Stimulated activated CD8-positive, alpha-beta memory T cell treated with anti-CD3 and anti-CD28 coated beads, Interleukin-7, amount 100 ng/mL, for 4 hours (primary cell): Measurements from ENCODE around the gene TBC1D22A.

Experiments used
- DNase-seq, 2 donors: peaks; one replicate each; pipeline ENCODE4 v3.0.0-alpha.2; 2020; ENCODE audit warnings: low read depth in 2 of 2

The TBC1D22A gene

DNA sequence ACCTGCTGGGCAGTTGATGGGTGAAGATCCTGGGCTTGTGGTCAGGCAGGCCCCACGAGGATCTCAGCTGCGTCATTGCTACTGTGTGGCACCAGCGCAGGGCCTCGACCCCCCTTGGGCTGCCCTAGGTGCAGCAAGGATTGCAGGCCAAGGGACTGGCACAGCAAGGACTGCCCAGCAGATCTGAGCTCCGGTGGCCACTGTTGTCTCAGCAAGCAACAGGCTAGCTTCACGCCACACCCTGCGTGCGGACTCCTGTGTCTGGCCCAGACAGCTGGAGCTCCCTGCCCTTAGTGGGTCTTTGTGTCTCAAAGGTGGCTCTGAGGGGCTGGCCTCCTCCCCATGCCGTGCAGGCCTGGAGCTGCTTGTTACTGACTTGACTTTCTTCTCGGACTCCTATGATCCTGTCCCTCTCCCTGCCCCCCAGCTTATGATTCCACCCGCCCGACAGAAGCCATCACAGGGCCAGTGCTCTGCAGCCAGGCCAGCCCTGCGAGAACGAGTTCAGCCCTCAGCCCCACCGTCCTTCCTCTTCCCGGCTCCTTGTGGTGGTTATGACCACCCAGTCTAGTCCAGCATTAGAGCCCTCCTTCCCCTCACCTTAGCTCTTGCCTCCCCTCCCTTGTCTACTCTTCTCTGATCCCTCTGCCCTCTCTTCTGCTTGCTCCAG lies 295.6 kb downstream of the TBC1D22A start:
- no peak for DNase-seq

DNA sequence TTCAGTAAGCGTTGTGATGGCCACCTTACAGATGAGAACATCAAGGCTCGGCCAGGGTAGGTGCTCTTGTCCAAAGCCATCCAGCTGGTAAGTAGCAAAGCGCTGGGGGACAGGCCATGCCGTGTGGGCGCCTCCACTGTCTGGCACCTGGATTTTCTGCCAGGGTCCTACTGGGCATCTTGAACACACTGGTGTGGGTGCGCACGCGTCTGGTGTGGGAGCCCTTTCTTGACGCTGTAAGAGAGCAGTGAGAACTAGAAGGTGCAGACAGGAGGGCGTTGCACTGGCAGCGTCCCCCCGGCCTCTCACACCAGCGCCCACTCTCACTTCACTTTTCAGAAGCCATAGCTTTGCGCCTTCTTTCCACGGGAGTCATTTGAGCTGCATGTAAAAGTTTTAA lies 296.6 kb downstream of the TBC1D22A start:
- no peak for DNase-seq

DNA sequence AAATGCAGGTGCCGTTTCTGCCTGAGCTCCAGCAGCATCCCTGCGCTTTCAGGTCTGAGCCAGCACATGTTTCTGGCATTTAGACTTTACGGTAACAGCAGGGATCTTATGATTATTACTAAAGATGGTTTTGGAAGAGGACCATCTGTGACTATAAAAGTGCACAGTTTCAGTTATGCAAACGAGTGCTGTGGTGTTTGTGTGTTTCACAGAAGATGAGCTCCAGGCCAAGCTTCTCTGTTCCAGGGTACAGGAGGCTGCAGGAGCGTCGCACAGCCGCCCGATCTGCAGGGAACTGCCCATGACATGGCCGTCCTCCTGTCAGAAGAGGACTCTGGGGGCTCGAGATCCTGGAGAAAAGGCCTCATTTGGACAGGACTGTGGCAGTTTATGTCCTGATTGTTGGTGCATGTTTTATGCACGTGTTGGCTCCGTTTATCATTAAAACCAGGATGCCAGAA lies 297.3 kb downstream of the TBC1D22A start:
- DNase-seq = no peak

DNA sequence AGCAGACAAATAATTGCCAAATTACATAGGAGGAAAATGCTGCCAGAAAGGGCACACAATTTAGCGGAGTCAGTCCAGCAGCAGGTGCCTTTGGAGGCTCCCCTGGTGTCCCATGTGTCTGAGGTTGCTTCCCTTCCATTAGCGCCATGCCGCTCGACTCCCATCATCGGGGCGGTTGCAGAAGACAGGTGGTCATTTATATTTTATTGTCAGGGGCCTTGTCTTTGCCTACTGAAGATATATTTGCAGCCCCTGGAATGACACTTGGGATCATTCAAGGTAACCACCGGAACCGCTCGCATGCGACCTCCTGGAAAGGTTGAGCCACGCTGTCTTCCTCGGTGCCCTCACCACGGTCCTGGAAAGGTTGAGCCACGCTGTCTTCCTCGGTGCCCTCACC lies 298.3 kb downstream of the TBC1D22A start:
- no peak for DNase-seq

DNA sequence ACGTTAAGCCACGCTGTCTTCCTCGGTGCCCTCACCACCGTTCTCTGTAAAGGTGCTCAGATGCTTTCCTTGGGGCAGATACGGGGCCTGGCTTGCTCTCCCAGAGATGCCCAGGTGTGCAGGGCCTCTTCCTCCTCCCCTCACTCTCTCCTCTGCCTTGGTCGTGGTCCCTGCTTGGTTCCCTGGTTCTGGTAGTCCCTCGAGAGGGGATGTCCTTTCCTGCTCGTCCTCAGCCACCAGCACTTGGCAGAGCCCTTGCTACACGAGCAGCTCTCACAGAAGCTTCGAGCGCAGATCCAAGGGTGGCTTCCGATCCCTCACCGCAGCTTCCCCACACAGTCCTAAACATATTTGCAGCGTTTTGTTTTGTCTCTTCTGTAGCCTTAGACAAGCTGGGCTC lies 298.8 kb downstream of the TBC1D22A start:
- DNase-seq = no peak

DNA sequence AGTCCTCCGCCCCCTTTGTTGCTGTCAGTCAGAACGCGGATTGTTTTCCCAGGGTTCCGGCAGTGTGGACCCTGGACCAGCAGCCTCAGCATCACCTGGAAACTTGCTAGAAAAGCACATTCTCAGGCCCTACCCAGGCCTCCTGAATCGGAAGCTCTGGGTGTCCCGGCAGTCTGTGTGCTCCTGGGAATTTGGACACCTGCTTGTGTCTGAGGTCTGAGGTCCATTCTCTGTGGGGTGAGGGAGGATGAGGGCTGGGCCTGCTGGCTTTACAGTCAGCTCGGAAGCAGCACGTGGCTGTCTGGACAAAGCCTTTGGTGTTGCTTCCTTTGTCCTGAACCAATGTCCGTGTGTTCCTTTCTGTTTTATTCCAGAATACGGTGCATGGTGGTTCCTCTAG lies 299.7 kb downstream of the TBC1D22A start:
- DNase-seq = no peak

DNA sequence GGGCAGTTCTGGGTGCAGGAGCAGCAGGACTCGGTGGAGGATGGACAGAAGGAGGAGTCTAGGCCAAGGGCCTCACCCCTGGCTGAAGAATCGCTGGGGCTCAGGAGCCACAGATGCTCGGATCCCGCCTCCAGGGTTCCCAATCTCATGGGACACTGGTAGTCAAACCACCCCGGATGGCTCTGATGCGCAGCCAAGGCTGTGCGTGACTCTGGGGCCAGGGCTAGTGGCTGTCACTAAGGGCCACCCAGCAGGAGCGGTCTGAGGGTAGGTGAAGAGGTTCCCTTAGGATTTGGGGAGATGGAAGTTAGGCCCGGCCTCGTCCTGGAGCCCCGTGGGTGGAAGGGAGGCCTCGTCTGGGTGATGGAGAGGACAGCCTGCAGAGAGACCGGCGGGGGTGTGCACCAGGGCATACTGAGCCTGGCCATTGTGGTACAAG lies 300.6 kb downstream of the TBC1D22A start:
- no peak for DNase-seq

DNA sequence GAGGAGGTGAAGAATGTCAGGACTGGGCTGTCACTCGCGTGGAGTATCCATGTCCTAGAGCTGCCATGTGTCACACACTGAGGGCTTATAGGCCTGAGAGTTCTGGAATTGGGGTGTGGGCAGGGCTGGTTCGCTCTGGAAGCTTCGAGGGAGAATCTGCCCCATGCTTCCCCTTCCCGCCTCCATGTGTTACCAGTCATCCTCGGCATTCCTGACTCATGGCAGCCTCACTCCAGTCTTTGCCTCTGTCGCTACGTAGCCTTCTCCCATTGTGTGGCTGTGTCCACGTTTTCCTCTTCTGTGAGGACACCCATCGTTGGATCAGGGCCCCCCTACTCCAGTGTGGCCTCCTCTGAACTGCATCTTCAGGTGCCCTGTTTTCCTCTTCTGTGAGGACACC lies 301.2 kb downstream of the TBC1D22A start:
- DNase-seq = no peak

DNA sequence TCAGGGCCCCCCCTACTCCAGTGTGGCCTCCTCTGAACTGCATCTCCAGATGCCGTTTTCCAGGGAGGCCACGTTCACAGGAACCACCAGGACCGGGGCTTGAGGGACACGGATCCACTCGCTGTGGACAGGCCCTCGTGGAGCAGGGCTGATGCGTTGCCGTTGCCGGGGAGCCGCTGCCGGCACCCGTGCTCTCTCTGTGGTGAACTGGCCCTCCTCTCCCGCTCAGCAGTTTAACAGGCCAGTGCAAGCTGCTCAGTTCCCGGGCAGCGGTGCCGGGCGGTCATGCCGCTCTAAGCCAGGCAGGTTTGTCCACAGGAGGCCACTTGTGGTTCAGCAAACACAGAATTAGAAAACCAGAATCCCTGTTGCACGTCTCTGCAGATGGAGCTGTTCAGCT lies 301.6 kb downstream of the TBC1D22A start:
- DNase-seq = no peak

DNA sequence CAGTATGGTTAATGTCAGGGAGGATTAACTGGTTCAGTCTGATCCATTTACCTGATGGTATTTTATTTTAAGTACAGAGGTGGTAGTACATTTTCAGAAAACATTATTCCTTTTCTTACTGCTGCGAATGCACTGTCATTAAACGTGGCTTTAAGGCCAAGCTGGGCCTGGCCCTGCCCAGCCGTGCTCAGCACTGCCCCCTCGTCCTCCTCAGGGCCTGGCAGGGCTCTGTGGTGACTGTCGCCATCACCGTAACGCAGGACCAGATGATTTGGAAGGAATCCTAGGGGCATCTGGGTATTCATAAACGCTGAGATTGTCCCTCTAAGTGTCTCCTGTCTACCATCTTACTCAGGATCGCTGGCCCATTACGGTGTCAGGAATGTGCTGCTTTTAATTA lies 302.0 kb downstream of the TBC1D22A start:
- DNase-seq = no peak

DNA sequence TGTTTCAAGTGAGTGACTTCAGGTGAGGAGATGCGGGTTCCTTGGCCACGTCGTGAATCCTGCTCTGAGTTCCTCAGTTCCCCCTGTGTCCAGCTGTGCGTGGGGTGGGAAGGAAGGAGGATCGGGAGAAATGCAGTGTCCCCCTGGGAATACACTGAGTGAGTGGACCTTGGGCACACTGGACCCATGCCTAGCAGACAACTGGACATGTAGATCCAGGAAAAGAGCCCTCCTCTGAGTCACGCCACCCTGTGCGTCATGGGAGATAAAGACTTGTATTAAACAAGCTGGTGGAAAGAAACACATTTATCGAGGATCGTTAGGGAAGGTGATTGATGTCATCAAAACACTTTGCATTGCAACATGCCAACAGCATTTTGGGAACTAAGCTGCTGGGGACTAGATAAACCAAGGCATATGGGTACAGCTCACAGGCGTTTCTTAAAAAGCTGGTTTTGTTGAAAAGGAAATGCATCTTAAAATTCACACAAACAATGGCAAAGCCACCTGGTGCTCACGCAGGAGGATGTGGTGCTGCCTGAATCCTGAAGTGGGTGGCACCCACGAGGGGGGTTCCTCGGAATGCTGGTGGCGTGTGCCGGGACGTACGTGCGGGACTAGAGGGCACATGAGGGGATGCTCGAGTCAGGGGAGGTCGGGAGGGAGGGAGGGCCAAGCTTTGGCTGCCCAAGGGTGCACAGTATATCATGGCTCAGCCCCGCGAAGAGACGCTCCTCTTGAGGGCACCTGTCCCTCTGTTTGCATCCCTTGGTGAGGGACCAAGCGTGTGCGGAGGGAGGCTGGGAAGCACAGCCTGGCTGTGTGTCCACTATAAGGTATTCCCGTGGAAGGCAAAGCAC lies 303.5 kb downstream of the TBC1D22A start:
- no peak for DNase-seq

DNA sequence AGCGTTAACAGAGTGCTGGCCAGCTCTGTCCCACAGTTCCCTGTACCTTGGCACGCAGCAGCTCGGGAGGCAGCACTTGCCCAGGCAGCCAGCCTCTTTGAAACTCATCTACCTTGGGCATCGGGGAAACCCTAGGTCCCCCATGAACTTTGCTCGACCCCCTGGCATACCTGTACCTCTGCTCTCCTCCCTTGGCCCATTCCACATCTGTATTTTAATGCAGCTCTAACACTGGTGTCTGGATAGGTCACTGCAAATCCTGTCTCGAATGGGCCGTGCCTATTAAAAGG lies 304.1 kb downstream of the TBC1D22A start:
- no peak for DNase-seq

DNA sequence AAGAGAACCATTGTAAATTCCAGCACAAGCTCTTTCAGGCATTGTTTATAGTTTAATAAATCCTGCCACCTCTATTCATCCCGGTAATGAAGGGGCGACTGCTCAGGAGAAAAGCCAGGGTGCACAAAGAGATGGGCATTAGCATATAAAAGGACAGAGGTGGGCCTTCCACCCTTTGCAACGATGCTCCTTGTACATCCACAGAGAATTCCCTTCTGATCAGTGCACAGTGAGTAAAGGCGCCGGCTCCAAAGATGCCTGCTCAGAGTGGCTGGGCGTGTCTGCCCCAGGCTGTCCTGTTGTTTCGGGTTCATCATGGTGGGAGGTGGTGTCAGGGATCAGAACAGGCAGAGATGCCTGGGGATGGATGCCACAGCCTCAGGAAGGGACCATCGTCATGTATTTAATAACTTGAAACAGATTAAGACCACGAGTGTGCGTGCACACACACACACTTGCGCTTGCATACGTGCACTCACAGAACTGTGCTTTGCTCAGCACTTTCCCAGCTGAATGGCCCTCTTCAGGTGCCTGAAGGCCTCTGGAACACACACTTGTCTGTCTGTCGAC lies 305.0 kb downstream of the TBC1D22A start:
- no peak for DNase-seq

DNA sequence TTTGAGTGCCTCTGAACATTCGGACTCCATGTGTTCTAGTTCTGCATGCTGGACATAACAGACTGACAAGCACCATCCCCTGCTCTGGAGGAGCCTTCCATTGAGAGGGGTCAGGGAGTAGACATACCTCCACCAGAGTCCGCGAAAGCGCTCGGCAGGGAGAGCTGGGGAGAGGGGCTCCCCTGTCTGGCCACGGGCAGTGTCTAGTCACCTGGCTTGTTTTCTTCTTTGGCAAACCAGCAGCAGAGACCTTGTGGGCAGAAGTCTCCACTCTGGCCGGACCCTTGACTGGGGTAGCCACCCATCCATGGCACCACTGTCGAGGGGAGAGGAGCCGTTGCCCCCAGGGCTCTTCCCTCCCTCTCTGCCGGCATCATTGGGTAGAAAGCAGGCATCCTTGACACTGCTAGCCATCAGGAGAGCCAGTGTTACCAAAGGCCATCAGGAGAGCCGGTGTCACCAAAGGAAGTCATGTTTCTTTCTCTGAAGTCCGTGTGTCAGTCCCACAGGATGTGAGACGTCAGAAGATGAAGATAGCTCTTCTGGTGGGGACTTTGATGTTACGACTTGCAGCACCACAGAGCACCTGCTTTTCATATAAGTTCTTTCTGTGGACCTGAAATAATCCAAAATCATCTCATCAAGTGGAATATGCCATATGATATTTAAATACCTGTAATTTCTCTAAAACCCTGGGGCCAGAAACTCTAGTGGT lies 305.6 kb downstream of the TBC1D22A start:
- DNase-seq = no peak

DNA sequence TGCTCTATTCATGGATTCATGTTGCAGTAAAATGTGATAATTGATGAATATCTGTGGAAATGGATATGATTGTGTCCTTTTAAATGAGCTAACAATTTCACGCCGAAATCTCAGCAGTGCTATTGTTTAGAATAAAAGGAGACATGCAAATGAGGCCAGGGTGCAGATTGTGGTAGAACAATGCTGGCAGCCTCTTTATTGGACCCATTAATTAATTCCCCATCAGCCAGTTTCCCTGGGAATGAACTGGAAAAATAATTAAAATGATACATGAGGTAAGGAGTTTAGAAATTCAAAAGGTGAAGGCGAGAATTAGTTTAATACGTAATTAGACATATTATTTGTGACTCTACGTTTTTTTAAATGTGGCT lies 306.2 kb downstream of the TBC1D22A start:
- no peak for DNase-seq

DNA sequence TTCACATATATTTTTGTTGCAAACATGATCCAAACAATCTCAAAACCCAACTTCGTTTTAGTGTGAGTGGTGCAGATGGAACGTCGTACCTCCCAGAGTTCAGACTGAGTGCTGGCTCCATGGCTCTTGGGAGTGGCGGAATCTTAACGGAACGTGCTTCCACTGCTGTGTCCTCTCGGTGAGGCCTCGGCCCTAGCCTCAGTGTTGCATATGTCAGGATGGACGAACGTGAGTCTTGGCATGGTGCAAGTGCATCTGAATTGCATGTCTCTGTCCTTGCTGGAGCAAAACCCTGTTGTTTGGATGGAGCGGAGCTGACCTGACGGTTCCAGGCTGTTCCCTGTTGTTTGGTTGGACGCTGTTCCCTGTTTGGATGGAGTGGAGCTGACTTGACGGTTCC lies 306.8 kb downstream of the TBC1D22A start:
- DNase-seq = no peak

DNA sequence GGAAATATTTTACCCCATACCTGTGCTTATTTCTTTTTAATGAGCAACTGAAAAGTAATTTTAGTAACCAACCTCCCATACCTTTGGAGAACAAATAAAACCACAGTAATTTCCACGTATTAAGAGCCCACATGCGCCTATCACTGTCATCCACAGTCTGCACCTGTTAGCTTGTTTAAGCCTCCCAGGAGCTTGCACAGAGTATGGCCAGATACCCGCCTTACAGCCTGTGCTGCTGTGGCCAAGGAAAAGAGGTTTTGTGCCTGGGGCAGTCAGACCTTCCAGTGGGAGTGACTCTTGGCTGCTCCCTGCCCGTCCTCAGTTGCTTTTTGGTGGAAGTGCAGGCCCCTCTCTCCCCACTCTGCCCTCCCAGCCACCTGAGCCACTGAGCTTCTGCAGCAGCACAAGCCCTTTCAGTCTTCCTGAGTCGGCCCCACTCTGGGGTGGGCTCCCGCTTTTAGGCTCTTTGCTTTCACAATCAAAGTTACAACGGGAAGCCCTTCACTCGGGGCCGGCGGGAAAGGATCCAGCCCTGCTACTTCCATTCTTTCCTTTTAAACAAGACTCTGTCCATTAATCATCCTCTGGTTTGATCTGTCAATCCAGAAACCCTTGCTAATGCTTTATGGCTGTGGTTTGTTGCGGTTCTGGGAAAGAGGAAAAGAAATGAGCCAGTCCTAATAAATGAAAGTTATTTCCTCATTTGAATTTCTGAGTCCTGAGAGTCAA lies 308.8 kb downstream of the TBC1D22A start:
- no peak for DNase-seq

DNA sequence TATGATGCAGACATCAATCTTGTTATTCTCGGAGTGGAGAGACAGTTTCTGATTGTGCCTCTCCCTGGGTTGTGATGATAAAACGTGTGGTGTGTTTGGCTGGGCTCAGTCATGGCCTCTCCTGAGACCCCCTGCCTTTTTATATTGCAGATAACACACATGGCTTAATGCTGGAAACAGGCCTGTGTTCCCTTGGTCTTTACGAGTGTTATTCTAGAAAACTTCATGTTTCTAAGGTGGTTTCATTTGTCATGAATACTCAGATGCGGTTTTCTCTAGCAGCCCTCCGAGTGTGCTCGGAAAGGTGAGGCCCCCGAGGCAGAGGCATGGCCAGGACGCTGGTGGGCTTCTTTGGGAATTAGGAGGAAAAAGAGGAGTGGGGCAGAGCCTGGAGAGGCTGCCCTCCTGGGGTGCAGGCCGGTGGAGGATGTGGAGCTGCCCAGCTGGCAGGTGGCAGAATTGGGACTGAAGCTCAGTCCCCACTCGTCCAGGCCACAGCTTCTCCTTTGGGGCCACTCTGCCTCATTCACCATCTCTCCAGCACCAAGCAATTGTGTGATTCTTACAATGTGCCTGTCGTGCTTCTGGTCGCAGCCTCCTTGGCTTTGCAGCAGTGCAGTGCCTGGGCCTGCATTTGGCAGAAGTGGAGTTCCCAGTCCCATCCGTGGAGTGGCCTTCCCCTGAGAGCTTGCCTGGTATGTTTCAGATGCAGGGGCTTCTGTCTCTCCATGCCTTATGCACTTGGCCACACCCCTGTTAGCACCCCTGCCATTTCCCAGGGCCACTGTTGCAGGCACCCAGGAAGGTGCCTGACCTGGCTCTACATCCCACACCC lies 309.6 kb downstream of the TBC1D22A start:
- DNase-seq = no peak

DNA sequence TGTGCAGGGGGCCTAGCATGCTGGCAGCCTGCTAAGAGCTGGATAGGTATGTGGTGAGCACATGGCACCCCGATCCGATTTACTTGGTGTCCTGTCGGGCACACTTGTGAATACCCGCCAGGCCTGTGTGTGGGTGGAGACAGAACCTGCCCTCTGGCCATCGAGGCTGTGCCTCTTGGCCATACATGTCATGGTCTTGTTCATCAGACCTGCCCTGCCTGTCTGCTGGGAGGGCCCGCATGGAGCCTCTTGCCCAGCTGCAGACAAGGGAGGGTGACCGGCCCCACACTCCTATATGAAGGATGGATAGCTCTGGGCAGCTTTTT lies 310.2 kb downstream of the TBC1D22A start:
- DNase-seq = no peak

DNA sequence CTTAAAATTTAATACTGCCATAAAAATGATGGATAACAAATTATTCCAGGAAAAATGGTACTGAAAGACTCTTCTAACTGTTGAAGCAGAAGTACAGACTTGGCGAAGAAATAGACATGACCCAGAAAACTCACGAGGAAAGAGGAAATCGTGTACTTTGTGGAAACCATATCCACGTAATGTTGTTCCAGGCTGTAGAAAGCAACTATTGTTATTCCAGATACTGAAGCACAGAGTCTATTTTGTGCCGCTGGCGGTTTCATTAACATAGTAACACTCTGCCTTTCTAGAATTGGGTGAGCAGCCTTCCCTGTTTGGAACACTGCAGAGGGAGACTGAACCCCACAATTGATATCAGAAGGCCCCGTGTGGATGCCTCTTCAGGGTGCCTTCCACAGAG lies 310.6 kb downstream of the TBC1D22A start:
- no peak for DNase-seq

DNA sequence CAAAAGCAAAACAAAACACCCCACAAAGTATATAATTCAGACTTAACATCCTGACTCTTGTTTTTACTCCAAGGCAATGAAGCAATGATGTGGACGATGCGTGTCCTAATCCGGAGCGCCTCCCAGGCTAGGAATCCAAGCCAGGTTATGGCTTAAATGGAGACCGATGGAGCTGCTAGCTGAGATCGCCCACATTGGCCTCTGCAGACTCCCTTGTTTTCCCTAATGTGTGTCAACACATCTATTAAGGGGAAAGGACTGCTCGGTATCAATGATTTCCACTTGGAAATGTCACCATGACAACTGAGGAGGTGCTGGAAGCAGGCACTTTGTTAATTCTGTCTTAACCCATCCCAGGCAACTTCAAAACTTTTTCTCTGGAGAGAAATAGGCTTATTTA lies 311.7 kb downstream of the TBC1D22A start:
- no peak for DNase-seq
